ENCODE results near the gene ANGPTL8. TPM values are rescaled to one million over a fixed set of nuclear protein-coding genes. Genes with fewer than 3 reads are reported as not detected.

Gene ANGPTL8
- total RNA-seq, 2 donors from 2014 or later, result not detected

DNA sequence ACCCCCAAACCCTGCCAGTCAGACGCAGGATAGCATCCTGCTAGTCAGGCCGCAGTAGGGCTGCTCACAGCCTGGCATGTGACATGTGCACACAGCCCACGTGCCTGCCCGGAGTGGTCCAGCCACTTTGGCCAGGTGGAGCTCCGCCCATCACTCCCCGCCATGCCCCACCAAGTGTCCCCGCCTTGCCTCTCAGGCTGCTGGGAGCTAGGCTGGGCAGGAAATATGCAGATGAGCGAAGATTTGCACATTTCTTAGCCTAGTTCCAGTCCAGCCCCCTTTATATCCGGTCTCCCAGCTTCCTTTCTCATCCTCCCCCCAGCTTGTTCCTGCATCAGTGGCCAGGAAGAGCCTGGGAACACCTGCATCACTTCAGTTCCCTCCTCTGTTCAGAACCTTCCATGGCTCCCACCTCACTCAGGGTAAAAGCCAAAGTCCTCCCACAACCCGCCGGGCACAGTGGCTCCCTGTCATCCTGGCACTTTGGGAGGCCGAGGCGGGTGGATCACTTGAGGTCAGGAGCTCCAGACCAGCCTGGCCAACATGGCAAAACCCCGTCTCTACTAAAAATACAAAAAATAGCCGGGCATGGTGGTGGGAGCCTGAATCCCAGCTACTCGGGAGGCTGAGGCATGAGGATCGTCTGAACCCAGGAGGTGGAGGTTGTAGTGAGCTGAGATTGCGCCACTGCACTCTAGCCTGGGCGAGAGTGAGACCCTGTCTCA lies 25.2 kb downstream of the ANGPTL8 start:
- ATAC-seq (ENCODE audit: insufficient number of reproducible peaks, low FRiP score, low read depth) (no peak), DNase-seq (ENCODE audit: low spot score) (no peak)
- Histone ChIP-seq H3K9me3 (no peaks in the 10 kb centered on the region), H3K27ac (no peak overlapping the region), H3K4me3 (no peak overlapping the region), H3K27me3 (replicated peaks; ENCODE audit: insufficient read depth) (no peaks in the 10 kb centered on the region), H3K4me1 (ENCODE audit: control insufficient read depth in 1 of 2, low read depth in 2 of 2) (peaks cover 2 to 11% of the 10 kb centered on the region in 2 donors), H3K36me3 (no peaks in the 10 kb centered on the region)
- TF ChIP-seq, protein P1, sequence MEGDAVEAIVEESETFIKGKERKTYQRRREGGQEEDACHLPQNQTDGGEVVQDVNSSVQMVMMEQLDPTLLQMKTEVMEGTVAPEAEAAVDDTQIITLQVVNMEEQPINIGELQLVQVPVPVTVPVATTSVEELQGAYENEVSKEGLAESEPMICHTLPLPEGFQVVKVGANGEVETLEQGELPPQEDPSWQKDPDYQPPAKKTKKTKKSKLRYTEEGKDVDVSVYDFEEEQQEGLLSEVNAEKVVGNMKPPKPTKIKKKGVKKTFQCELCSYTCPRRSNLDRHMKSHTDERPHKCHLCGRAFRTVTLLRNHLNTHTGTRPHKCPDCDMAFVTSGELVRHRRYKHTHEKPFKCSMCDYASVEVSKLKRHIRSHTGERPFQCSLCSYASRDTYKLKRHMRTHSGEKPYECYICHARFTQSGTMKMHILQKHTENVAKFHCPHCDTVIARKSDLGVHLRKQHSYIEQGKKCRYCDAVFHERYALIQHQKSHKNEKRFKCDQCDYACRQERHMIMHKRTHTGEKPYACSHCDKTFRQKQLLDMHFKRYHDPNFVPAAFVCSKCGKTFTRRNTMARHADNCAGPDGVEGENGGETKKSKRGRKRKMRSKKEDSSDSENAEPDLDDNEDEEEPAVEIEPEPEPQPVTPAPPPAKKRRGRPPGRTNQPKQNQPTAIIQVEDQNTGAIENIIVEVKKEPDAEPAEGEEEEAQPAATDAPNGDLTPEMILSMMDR (IDR thresholded peaks at IDR 0.05), result no peak

DNA sequence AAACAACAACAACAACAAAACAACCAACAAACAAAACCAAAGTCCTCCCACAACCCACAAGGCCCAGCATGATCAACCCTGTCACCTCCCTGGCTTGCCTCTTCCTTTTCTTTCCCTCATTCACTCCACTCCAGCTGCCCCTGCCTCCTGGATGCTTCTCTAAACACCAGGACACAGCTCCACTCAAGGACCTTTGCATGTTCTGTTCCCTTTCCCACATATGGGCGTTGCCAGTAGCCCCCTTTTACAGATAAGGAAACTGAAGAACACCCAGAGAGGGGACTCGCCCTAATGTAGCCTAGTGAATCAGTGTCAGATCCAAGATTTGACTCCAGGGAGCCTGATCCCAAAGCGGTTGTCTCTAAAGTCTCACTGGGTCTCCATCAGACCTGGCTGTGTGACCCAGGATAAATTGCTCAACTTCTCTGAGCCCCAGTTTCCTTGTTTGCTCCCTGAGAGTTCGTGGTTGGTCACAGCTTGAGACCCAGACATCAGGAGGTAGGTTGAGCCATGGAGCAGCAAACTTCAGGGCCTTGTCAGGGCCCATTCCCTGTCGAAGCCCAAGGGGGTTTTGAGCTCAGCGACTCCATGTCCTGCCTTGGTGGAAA lies 25.9 kb downstream of the ANGPTL8 start:
- DNase-seq (ENCODE audit: low spot score) (no peak), ATAC-seq (ENCODE audit: insufficient number of reproducible peaks, low FRiP score, low read depth) (no peak)
- Histone ChIP-seq H3K9me3 (no peaks in the 10 kb centered on the region), H3K27me3 (replicated peaks; ENCODE audit: insufficient read depth) (no peaks in the 10 kb centered on the region), H3K4me1 (ENCODE audit: control insufficient read depth in 1 of 2, low read depth in 2 of 2) (peaks cover 2 to 11% of the 10 kb centered on the region in 2 donors), H3K36me3 (no peaks in the 10 kb centered on the region), H3K4me3 (no peak overlapping the region), H3K27ac (no peak overlapping the region)
- TF ChIP-seq, protein P1 (IDR thresholded peaks at IDR 0.05), result no peak

DNA sequence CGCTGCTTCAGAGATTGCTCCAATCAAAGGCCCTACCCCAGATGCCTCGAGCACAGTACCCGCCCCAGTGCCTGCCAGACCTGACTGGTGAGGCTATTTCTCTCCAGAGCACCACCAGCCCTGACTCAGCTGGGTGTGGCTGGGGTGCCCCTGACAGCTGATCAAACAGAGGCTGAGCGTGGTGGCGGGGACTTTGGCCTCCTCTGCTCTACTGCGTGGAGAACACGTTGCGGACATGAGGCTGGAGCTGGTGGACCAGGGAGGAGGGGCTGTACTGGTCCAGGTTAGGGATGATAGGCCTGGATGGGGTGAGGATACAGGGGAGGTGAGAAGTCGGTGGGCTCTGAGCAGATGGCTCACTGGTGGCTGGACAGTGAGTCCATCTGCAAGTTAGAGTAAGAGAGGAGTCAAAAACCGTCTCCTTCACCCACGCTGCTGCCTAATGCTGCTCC lies 26.4 kb downstream of the ANGPTL8 start:
- Histone ChIP-seq H3K27ac (no peak overlapping the region), H3K9me3 (no peaks in the 10 kb centered on the region), H3K4me3 (no peak overlapping the region), H3K4me1 (ENCODE audit: control insufficient read depth in 1 of 2, low read depth in 2 of 2) (peaks cover 2 to 11% of the 10 kb centered on the region in 2 donors), H3K27me3 (replicated peaks; ENCODE audit: insufficient read depth) (no peaks in the 10 kb centered on the region), H3K36me3 (no peaks in the 10 kb centered on the region)
- DNase-seq (ENCODE audit: low spot score), result no peak
- TF ChIP-seq, protein P1 (IDR thresholded peaks at IDR 0.05), result no peak
- ATAC-seq (ENCODE audit: insufficient number of reproducible peaks, low FRiP score, low read depth), result no peak

DNA sequence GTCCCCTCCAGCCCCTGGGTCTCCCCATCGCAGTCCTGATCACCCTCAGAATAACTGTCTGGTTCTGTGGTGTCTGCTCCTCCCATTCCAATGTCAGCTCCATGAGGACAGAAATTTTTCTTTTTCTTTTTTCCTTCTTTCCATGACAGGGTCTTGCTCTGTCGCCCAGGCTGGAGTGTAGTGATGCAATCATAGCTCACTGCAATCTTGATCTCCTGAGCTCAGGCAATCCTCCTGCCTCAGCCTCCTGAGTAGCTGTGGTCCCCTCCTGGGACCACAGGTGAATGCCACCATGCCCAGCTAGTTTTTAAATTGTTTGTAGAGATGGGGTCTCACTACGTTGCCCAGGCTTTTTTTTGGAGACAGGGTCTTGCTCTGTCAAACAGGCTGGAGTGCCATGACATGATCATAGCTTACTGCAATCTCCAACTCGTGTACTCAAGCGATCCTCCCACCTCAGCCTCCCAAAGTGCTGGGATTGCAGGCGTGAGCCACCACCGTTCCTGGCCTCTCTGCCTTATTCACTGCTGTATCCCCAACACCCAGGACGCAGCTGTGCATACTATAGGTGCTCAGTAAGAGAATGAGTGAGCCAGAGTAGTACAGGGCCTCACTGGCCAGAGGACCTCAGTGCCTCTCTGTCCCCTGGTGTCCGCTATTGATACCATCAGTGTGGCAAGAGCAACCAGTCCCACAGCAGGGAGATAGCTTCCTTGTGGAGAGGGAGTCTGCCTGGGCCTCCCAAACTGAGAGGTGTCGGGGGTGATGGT lies 28.1 kb downstream of the ANGPTL8 start:
- Histone ChIP-seq H3K4me3 (no peak overlapping the region), H3K4me1 (ENCODE audit: control insufficient read depth in 1 of 2, low read depth in 2 of 2) (peaks cover 2 to 4% of the 10 kb centered on the region in 2 donors), H3K9me3 (no peaks in the 10 kb centered on the region), H3K27ac (no peak overlapping the region), H3K36me3 (no peaks in the 10 kb centered on the region), H3K27me3 (replicated peaks; ENCODE audit: insufficient read depth) (no peaks in the 10 kb centered on the region)
- ATAC-seq (ENCODE audit: insufficient number of reproducible peaks, low FRiP score, low read depth) (no peak), DNase-seq (ENCODE audit: low spot score) (no peak)
- TF ChIP-seq, protein P1 (IDR thresholded peaks at IDR 0.05), result no peak

DNA sequence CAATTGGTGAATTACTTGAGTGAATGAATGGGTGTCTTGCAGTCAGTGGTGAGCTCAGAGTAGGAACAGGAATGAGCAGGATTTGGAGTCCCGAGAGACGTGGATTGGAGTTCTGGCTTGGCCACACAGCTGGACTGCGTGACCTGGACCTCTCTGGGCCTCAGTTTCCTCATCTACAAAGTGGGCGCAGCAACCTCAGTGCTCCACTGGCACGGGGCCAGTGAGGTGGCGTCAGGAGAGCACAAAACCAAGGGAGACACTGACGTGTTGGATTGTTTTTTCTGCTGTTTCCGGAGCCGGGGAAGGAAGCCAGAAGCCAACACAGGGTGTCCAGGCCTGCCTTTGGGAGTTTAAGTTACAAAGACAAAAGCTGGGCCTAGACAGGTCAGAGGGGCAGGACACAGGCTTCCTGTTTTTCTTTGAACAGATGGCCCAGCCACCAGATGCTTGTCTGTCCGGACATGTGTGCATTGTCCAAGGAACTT lies 29.4 kb downstream of the ANGPTL8 start:
- Histone ChIP-seq H3K27ac (no peak overlapping the region), H3K4me1 (ENCODE audit: control insufficient read depth in 1 of 2, low read depth in 2 of 2) (no peaks in the 10 kb centered on the region), H3K4me3 (no peak overlapping the region), H3K36me3 (no peaks in the 10 kb centered on the region), H3K27me3 (replicated peaks; ENCODE audit: insufficient read depth) (no peaks in the 10 kb centered on the region), H3K9me3 (no peaks in the 10 kb centered on the region)
- no peak for DNase-seq (ENCODE audit: low spot score)
- ATAC-seq (ENCODE audit: insufficient number of reproducible peaks, low FRiP score, low read depth), result no peak
- TF ChIP-seq, protein P1 (IDR thresholded peaks at IDR 0.05), result no peak

All from thoracic aorta (tissue), 2 donors.